Hypothalamus (tissue), 51 donors: ENCODE results near the gene KRTAP5-7.
A peak's percentile ranks its signal among the peaks of the same experiment; 100 is the strongest.
"Not testable (repeated sequence)": the region's sequence is repeated elsewhere in the genome, so short reads cannot be mapped to it uniquely, and the experiment has no call there.

Experiments
- DNase-seq, 51 donors: peaks; one replicate each; lab custom pipeline; 2025; lab: John Stamatoyannopoulos, UW

The KRTAP5-7 gene

GRCh38 chr11:71554996-71555395, 27.9 kb downstream of the KRTAP5-7 start:
- no peak for DNase-seq

- no peak for DNase-seq
Measured at GRCh38 chr11:71555508-71555907, 28.4 kb downstream of the KRTAP5-7 start.

GRCh38 chr11:71556018-71556417, 29.0 kb downstream of the KRTAP5-7 start:
- no peak for DNase-seq

- no peak for DNase-seq
Measured at GRCh38 chr11:71557257-71557656, 30.2 kb downstream of the KRTAP5-7 start.

GRCh38 chr11:71558996-71559395, 31.9 kb downstream of the KRTAP5-7 start:
- DNase-seq = peak in 12 of 51 donors; percentile 4 to 44 (median 22)

- no peak for DNase-seq
Measured at GRCh38 chr11:71562120-71562519, 35.1 kb downstream of the KRTAP5-7 start.

- DNase-seq = peak in 3 of 51 donors; percentile 0 to 20 (median 7)
Measured at GRCh38 chr11:71563406-71563805, 36.3 kb downstream of the KRTAP5-7 start.

- DNase-seq = no peak
Measured at GRCh38 chr11:71564430-71564829, 37.4 kb downstream of the KRTAP5-7 start.

- DNase-seq = no peak
Measured at GRCh38 chr11:71565263-71565662, 38.2 kb downstream of the KRTAP5-7 start, which contains the start of gene KRTAP5-10. Gene KRTAP5-10, plus strand, starts transcription at chr11:71565563. Its CDS starts 25 bp downstream, at chr11:71565588.

- DNase-seq = no peak
Measured at GRCh38 chr11:71566081-71566620, 39.1 kb downstream of the KRTAP5-7 start.

- not testable (repeated sequence) for DNase-seq
Measured at GRCh38 chr11:71566626-71567599, 39.8 kb downstream of the KRTAP5-7 start.

- DNase-seq = not testable (repeated sequence)
Measured at GRCh38 chr11:71567633-71568032, 40.6 kb downstream of the KRTAP5-7 start.

GRCh38 chr11:71568704-71569349, 41.8 kb downstream of the KRTAP5-7 start:
- no peak for DNase-seq

GRCh38 chr11:71571101-71571850, 44.2 kb downstream of the KRTAP5-7 start:
- DNase-seq = not testable (repeated sequence)

GRCh38 chr11:71572811-71573210, 45.7 kb downstream of the KRTAP5-7 start:
- DNase-seq = no peak

- DNase-seq = no peak
Measured at GRCh38 chr11:71574418-71574817, 47.4 kb downstream of the KRTAP5-7 start.

GRCh38 chr11:71575723-71576424, 48.8 kb downstream of the KRTAP5-7 start:
- DNase-seq = no peak

GRCh38 chr11:71576688-71577465, 49.8 kb downstream of the KRTAP5-7 start:
- not testable (repeated sequence) for DNase-seq

- no peak for DNase-seq
Measured at GRCh38 chr11:71577469-71578004, 50.5 kb downstream of the KRTAP5-7 start.
